Liver (tissue), 9 donors: ENCODE results near the gene PNMA8B. TPM values are rescaled to one million over a fixed set of nuclear protein-coding genes. Genes with fewer than 3 reads are reported as not detected.

Experiments used
- DNase-seq: peaks from one replicate; pipeline ENCODE4 v3.0.0-alpha.2; 2017; ENCODE audit warnings: low spot score
- H3K27ac ChIP-seq, 2 donors: one replicate each; pipeline ENCODE4 v1.7.0; 2013; ENCODE audit warnings: inconsistent platforms in 2 of 2, low read length in 2 of 2, control low read depth in 1 of 2, low read depth in 1 of 2, mild to moderate bottlenecking in 1 of 2
- H3K27me3 ChIP-seq, 4 donors: one replicate each; pipeline versions ENCODE4 v1.6.1 to v1.7.0; 2013; ENCODE audit warnings: low read length in 3 of 4, inconsistent platforms in 1 of 4, mild to moderate bottlenecking in 1 of 4, moderate library complexity in 1 of 4; ENCODE audit not compliant: control insufficient read depth in 4 of 4, insufficient read depth in 4 of 4
- H3K36me3 ChIP-seq, 4 donors: one replicate each; pipeline versions ENCODE4 v1.6.1 to v1.7.0; 2013; ENCODE audit warnings: low read length in 3 of 4, mild to moderate bottlenecking in 3 of 4, low read depth in 1 of 4, moderate library complexity in 1 of 4; ENCODE audit not compliant: control insufficient read depth in 4 of 4, insufficient read depth in 3 of 4
- H3K4me1 ChIP-seq, 4 donors: one replicate each; pipeline versions ENCODE4 v1.6.1 to v1.7.0; 2013; ENCODE audit warnings: low read length in 3 of 4, mild to moderate bottlenecking in 3 of 4, moderate library complexity in 1 of 4; ENCODE audit not compliant: control insufficient read depth in 4 of 4, insufficient read depth in 4 of 4
- H3K4me3 ChIP-seq, 3 donors: one replicate each; pipeline versions ENCODE4 v1.6.1 to v1.7.0; 2013; ENCODE audit warnings: low read length in 3 of 3, control low read depth in 1 of 3, low read depth in 1 of 3, mild to moderate bottlenecking in 1 of 3
- H3K9ac ChIP-seq, 2 donors: one replicate each; pipeline ENCODE4 v1.7.0; 2013; ENCODE audit warnings: low read length in 2 of 2, mild to moderate bottlenecking in 2 of 2, moderate library complexity in 2 of 2, control low read depth in 1 of 2, low read depth in 1 of 2
- H3K9me3 ChIP-seq, 4 donors: one replicate each; pipeline versions ENCODE4 v1.6.1 to v1.7.0; 2013; ENCODE audit warnings: low read length in 3 of 4; ENCODE audit not compliant: control insufficient read depth in 4 of 4
- ATF3 ChIP-seq: IDR thresholded peaks from 2 replicates; pipeline ENCODE4 v1.6.1; 2016; ENCODE audit warnings: antibody characterized with exemption
- CTCF ChIP-seq: fragments of 150-350 bp; IDR thresholded peaks from 2 replicates; pipeline ENCODE4 v1.5.1; 2017; ENCODE audit warnings: improper control_type of control experiment, low read depth, low read length; ENCODE audit not compliant: missing input control
- FOXA2 ChIP-seq: IDR thresholded peaks from 2 replicates; pipeline ENCODE4 v1.6.1; 2016; ENCODE audit warnings: antibody characterized with exemption
- GABPA ChIP-seq, 2 donors: IDR thresholded peaks in 1 of 2; conservative IDR thresholded peaks in 1 of 2; 2 replicates each; pipeline ENCODE4 v1.6.1; 2016; ENCODE audit warnings: antibody characterized with exemption in 2 of 2, mild to moderate bottlenecking in 1 of 2, moderate library complexity in 1 of 2
- HNF4A ChIP-seq, 2 donors: conservative IDR thresholded peaks; 2 replicates each; pipeline ENCODE4 v1.6.1; 2016; ENCODE audit warnings: antibody characterized with exemption in 2 of 2, mild to moderate bottlenecking in 2 of 2
- HNF4G ChIP-seq: IDR thresholded peaks from 2 replicates; pipeline ENCODE4 v1.6.1; 2016; ENCODE audit warnings: antibody characterized with exemption
- JUND ChIP-seq, 2 donors: IDR thresholded peaks; 2 replicates each; pipeline ENCODE4 v1.6.1; 2016; ENCODE audit warnings: antibody characterized with exemption in 2 of 2
- RAD21 ChIP-seq, 2 donors: IDR thresholded peaks; 2 replicates each; pipeline ENCODE4 v1.6.1; 2016; ENCODE audit warnings: antibody characterized with exemption in 2 of 2, mild to moderate bottlenecking in 2 of 2
- RXRA ChIP-seq, 2 donors: IDR thresholded peaks; 2 replicates each; pipeline ENCODE4 v1.6.1; 2017 to 2018; ENCODE audit warnings: antibody characterized with exemption in 2 of 2, mild to moderate bottlenecking in 1 of 2
- SP1 ChIP-seq: IDR thresholded peaks from 2 replicates; pipeline ENCODE4 v1.6.1; 2018; ENCODE audit warnings: antibody characterized with exemption, mild to moderate bottlenecking
- TAF1 ChIP-seq: conservative IDR thresholded peaks from 2 replicates; pipeline ENCODE4 v1.6.1; 2016; ENCODE audit warnings: antibody characterized with exemption, mild to moderate bottlenecking
- WGBS: extraction: QIAGEN DNeasy Blood & Tissue Kit; methylation state at CpG from one replicate; pipeline ENCODE4 v1.1.7; 2013; 5-methylcytosine and 5-hydroxymethylcytosine counted together
- polyA plus RNA-seq, 2 donors: library from polyadenylated mRNA; stranded (reverse) in 1 of 2; unstranded in 1 of 2; fragments of 200-250 nt in 1 of 2; fragments of >200 nt in 1 of 2; fragmentation: Nextera tagmentation in 1 of 2; extraction: Ambion mirVana in 1 of 2; gene quantifications; one replicate each; pipeline versions ENCODE4 v1.2.1 to v1.2.3, GENCODE V29; 2013 to 2015
- total RNA-seq, 2 donors: library from RNA; depleted of rRNA; stranded (reverse); fragments of >200 nt; gene quantifications; one replicate each; pipeline ENCODE4 v1.2.3, GENCODE V29; 2014
- donor health status: healthy.
- donor health status: healthy.
- donor health status: healthy.
- donor health status: healthy.
- donor health status: healthy.

The PNMA8B gene
- total and polyA plus RNA-seq, 4 donors, result 0.15 to 0.59 (median 0.39) TPM

GRCh38 chr19:46542428-46543230 is 47.0 kb upstream of the PNMA8B start:
- no peaks in the 10 kb centered on the region for H3K27me3 ChIP-seq
- H3K4me1 ChIP-seq, result peaks cover 0 to 5% (median 4%) of the 10 kb centered on the region in 4 donors
- no peak overlapping the region for H3K9ac ChIP-seq
- H3K9me3 ChIP-seq, result no peaks in the 10 kb centered on the region
- peak; percentile 84 for DNase-seq
- 32% methylated on average over 15 of the region's 15 CpGs for WGBS
- no peaks in the 10 kb centered on the region for H3K36me3 ChIP-seq
- H3K27ac ChIP-seq, result no peak overlapping the region
- TF ChIP-seq SP1 (no peak), FOXA2 (no peak), JUND (IDR thresholded peaks at IDR 0.05) (no peak), RAD21 (IDR thresholded peaks at IDR 0.05) (peak; percentile 92 to 93), HNF4G (no peak), CTCF (peak; percentile 93), HNF4A (conservative IDR thresholded peaks at IDR 0.05) (no peak), RXRA (IDR thresholded peaks at IDR 0.05) (no peak), GABPA (IDR thresholded peaks at IDR 0.05 in 1 of 2, conservative IDR thresholded peaks at IDR 0.05 in 1 of 2) (no peak), ATF3 (no peak), TAF1 (no peak)
- no peak overlapping the region for H3K4me3 ChIP-seq

- no peak overlapping the region for H3K9ac ChIP-seq
- no peaks in the 10 kb centered on the region for H3K4me1 ChIP-seq
- 28% methylated on average over 19 of the region's 19 CpGs for WGBS
- peak; percentile 67 for DNase-seq
- no peak overlapping the region for H3K27ac ChIP-seq
- H3K9me3 ChIP-seq, result no peaks in the 10 kb centered on the region
- H3K27me3 ChIP-seq, result no peaks in the 10 kb centered on the region
- H3K36me3 ChIP-seq, result no peaks in the 10 kb centered on the region
- peak; percentile 89 for TF ChIP-seq CTCF
- peak in 1 of 2 donors; percentile 35 for TF ChIP-seq RAD21 (IDR thresholded peaks at IDR 0.05)
- no peak for TF ChIP-seq FOXA2
- H3K4me3 ChIP-seq, result no peak overlapping the region
Measured at GRCh38 chr19:46537136-46538097, 41.8 kb upstream of the PNMA8B start.
